ENCODE data around the gene PLS3.
"Not testable (repeated sequence)": the region's sequence is repeated elsewhere in the genome, so short reads cannot be mapped to it uniquely, and the experiment has no call there.

PLS3 gene

DNA sequence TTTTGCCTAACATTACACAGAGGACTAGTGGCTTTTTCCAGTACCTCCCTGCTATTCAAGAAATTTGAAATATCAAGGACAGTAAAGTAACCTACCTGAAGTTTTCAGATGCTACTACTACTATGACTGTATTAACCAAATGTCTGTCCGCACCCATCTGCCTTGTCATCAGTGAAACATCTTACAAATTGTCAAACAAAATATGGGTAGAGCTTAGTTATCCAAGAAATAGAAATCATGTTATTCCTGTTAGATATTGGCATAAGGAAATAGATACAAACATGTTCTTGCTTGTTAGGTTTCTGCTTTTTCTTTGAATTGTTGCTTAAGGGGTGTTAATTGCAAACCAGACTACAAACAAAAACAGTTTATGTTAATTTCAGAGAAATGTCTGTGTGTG, 63.9 kb downstream of the PLS3 start:
- TF ChIP-seq, protein P1, sequence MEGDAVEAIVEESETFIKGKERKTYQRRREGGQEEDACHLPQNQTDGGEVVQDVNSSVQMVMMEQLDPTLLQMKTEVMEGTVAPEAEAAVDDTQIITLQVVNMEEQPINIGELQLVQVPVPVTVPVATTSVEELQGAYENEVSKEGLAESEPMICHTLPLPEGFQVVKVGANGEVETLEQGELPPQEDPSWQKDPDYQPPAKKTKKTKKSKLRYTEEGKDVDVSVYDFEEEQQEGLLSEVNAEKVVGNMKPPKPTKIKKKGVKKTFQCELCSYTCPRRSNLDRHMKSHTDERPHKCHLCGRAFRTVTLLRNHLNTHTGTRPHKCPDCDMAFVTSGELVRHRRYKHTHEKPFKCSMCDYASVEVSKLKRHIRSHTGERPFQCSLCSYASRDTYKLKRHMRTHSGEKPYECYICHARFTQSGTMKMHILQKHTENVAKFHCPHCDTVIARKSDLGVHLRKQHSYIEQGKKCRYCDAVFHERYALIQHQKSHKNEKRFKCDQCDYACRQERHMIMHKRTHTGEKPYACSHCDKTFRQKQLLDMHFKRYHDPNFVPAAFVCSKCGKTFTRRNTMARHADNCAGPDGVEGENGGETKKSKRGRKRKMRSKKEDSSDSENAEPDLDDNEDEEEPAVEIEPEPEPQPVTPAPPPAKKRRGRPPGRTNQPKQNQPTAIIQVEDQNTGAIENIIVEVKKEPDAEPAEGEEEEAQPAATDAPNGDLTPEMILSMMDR (IDR thresholded peaks at IDR 0.05; ENCODE audit: control insufficient read depth, extremely low read depth, insufficient read depth) = no peak
- H3K4me3 ChIP-seq (ENCODE audit: low read depth, low read length) = no peak overlapping the region
- no peak for DNase-seq (ENCODE audit: low read depth)

DNA sequence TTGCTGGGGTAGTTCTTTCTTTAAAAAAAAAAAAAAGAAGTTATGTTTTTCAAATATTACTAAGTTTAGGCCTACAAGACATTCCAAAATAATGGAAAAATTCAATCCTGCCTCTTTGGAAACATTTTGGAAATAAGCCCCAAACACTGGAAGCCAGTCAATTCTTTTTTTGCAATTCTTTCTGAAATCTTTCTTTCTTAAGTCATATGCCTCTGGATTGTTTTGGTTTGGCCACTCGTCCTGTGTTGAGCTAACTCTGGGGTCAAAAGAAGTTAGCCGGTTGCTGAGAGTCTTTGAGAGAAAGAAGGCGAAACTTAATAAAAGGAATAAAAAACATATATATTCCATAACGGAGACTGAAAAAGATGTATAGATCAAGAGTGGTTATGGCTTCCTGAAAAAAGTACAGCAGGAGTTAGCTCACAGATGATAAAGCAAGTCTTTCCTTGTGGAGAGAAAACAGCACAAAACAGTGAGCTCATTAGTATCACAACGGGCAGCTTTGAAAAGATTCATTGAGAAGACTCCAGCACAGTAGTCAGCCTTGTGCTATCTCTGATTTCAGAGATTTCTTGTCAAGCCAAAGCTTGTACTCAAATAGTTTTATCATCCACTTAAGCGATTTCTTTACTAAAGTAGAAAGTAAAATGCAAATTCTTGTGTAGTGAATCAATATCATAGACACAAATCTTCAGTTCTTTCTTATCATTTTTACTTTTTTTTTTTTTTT, 64.8 kb downstream of the PLS3 start:
- TF ChIP-seq, protein P1 (IDR thresholded peaks at IDR 0.05; ENCODE audit: control insufficient read depth, extremely low read depth, insufficient read depth) = no peak
- no peak for DNase-seq (ENCODE audit: low read depth)

DNA sequence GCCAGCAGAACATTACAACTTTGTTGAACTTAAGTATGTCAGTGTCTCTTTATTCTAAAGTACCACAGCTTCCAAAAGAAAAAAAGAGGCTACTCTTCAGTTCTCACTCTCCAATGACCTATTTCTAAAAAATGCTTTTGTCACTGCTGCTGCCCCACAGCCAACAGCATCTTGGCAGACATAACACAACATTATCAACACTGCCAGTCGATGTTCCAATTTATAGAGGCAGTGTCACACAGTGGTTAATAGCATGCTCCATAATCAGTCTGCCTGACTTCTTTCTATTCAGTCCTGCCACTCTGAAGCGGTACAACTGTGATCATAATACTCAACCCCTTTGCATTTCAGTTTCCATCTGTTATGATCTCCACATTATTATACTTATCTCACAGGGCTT, 69.2 kb downstream of the PLS3 start:
- no peak for DNase-seq (ENCODE audit: low read depth)
- TF ChIP-seq, protein P1 (IDR thresholded peaks at IDR 0.05; ENCODE audit: control insufficient read depth, extremely low read depth, insufficient read depth) = no peak

More for the DNA sequence above, 64.8 kb downstream of the PLS3 start:
- H3K4me3 ChIP-seq (ENCODE audit: low read depth, low read length) = no peak overlapping the region

DNA sequence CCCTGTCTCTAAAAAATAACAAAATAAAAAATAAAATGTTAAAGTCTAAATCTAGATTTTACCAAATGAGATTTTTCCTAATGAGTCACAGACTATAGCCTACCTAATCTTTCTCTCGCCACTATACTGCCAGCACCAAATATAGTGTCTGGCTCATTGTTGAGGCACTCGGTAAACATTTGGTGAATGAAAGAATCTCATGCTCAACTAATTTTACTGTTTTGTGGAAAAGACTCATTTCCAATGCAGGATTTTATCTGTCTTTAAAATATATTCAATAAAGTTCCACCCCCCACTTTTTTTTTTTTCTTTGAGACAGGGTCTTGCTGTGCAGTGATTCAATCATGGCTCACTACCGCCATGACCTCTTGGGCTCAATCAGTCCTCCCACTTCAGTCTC, 71.5 kb downstream of the PLS3 start:
- no peak for DNase-seq (ENCODE audit: low read depth)
- no peak overlapping the region for H3K4me3 ChIP-seq (ENCODE audit: low read depth, low read length)
- TF ChIP-seq, protein P1 (IDR thresholded peaks at IDR 0.05; ENCODE audit: control insufficient read depth, extremely low read depth, insufficient read depth) = no peak

More for the DNA sequence above, 69.2 kb downstream of the PLS3 start:
- no peak overlapping the region for H3K4me3 ChIP-seq (ENCODE audit: low read depth, low read length)

DNA sequence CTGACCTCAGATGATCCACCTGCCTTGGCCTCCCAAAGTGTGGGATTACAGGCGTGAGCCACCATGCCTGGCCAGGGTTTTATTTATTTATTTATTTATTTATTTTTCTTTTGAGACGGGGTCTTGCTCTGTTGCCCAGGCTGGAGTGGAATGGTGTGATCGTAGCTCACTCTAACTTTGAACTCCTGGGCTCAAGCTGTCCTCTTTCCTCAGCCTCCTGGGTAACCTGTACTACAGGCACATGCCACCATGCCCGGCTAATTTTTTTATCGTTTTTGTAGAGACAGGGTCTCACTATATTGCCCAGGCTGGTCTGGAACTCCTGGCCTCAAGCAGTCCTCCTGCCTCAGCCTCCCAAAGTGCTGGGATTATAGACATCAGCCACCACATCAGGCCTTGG, 72.4 kb downstream of the PLS3 start:
- not testable (repeated sequence) for H3K4me3 ChIP-seq (ENCODE audit: low read depth, low read length); DNase-seq (ENCODE audit: low read depth)

DNA sequence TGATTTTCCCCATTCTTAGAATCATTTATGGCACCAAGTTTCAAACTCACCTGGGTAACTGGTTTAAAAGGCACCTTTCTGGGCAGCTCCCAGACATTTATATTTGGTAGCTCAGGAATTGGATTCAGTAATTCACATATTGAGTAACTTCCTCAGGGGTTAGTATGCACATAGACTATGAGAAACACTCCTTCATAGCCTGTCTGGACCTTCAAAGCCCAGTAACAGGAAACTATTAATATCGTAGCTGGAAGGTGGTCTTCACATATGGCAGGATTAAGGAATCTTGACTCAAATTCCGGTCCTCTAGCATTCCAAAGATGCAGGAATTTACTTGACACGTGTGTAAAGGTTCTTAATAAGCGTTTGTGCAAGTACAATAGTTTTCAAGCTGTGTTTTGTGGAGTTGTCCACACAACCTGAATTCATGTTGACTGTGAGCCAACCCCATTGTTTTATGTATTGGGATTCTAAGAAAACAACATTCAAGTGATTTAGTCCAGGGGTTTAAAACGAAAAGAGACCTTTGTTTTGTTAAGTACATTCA, 78.4 kb downstream of the PLS3 start:
- TF ChIP-seq, protein P1 (IDR thresholded peaks at IDR 0.05; ENCODE audit: control insufficient read depth, extremely low read depth, insufficient read depth) = no peak
- no peak overlapping the region for H3K4me3 ChIP-seq (ENCODE audit: low read depth, low read length)
- no peak for DNase-seq (ENCODE audit: low read depth)

DNA sequence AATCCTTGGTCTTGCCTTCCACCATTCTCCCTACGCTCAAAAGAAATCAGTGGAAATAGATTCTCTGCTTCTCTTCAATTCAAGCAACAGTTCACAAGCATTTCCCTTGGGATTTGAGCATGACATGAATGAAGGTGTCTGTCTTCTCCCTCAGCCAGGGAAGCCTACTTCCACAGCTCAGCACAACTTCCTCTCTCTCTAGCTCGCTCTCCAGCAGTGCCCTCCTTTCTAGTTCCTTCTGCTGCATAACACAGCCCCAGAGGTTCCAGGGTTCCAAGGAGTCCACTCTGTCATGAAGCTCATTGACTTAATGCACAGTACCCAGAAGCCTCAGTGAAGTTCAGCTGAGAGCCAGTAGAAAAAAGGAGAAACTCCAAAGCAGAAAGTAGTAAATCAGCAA, 81.3 kb downstream of the PLS3 start:
- no peak for DNase-seq (ENCODE audit: low read depth)
- no peak overlapping the region for H3K4me3 ChIP-seq (ENCODE audit: low read depth, low read length)
- TF ChIP-seq, protein P1 (IDR thresholded peaks at IDR 0.05; ENCODE audit: control insufficient read depth, extremely low read depth, insufficient read depth) = no peak

Data from LNCaP clone FGC (cell line).